ENCODE measurements around the gene ATF2.

DNA sequence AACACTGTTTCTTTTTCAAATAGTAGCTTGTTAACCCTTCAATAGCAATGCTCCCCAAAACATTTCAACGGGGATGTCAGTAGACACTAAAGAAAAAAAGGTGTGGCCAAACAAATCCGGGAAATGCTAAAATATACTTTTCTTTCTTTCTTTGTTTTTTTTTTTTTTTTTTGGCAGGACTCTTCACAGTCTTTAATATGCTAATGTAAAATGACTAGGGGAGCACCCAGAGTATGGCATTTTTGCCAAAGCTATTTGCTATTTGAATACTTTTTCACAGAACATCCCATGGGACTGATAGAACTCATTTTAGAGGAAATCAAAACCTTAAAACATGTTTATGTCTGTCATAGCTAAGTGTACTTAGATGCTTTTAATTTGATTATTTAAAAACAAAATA, 32.1 kb downstream of the ATF2 start:
- TF ChIP-seq, protein P1, sequence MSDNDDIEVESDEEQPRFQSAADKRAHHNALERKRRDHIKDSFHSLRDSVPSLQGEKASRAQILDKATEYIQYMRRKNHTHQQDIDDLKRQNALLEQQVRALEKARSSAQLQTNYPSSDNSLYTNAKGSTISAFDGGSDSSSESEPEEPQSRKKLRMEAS (CRISPR knock-in tag; IDR thresholded peaks at IDR 0.05): no peak
- TF ChIP-seq, protein P2, sequence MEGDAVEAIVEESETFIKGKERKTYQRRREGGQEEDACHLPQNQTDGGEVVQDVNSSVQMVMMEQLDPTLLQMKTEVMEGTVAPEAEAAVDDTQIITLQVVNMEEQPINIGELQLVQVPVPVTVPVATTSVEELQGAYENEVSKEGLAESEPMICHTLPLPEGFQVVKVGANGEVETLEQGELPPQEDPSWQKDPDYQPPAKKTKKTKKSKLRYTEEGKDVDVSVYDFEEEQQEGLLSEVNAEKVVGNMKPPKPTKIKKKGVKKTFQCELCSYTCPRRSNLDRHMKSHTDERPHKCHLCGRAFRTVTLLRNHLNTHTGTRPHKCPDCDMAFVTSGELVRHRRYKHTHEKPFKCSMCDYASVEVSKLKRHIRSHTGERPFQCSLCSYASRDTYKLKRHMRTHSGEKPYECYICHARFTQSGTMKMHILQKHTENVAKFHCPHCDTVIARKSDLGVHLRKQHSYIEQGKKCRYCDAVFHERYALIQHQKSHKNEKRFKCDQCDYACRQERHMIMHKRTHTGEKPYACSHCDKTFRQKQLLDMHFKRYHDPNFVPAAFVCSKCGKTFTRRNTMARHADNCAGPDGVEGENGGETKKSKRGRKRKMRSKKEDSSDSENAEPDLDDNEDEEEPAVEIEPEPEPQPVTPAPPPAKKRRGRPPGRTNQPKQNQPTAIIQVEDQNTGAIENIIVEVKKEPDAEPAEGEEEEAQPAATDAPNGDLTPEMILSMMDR (IDR thresholded peaks at IDR 0.05): no peak

Data from WTC11 (cell line).